ENCODE data around the gene SLC43A2. TPM values are rescaled to one million over a fixed set of nuclear protein-coding genes. Genes with fewer than 3 reads are reported as not detected.

SLC43A2 gene
- total RNA-seq, 4 donors from 2014 or later = 4.8 to 11.8 (median 10.6) TPM

GRCh38 chr17:1648963-1649843 is 20.6 kb upstream of the SLC43A2 start:
- Histone ChIP-seq H3K9me3 (no peaks in the 10 kb centered on the region), H3K27ac (peak overlapping the region; percentile 99), H3K36me3 (peaks cover 39% of the 10 kb centered on the region), H3K4me3 (peak overlapping the region; percentile 77), H3K27me3 (no peaks in the 10 kb centered on the region), H3K4me1 (peaks cover 46% of the 10 kb centered on the region)
- TF ChIP-seq CTCF (IDR thresholded peaks at IDR 0.05) = peak in 1 of 2 donors; percentile 100
- no peak for TF ChIP-seq EP300 (IDR thresholded peaks at IDR 0.05)
- peak in 2 of 3 donors; percentile 63 to 82 for TF ChIP-seq POLR2AphosphoS5 (IDR thresholded peaks at IDR 0.05)
- peak; percentile 18 to 60 for TF ChIP-seq POLR2A (IDR thresholded peaks at IDR 0.05)
- WGBS = 0% methylated on average over 12 of the region's 100 CpGs
- DNase-seq (ENCODE audit: low spot score in 2 of 2) = peak; percentile 95 to 96

GRCh38 chr17:1648173-1648962 is 19.7 kb upstream of the SLC43A2 start:
- H3K27ac ChIP-seq = peak overlapping the region; percentile 99
- H3K4me1 ChIP-seq = peaks cover 55% of the 10 kb centered on the region
- no peaks in the 10 kb centered on the region for H3K27me3 ChIP-seq
- H3K36me3 ChIP-seq = peaks cover 30% of the 10 kb centered on the region
- peak overlapping the region; percentile 77 for H3K4me3 ChIP-seq
- H3K9me3 ChIP-seq = no peaks in the 10 kb centered on the region
- DNase-seq (ENCODE audit: low spot score in 2 of 2) = peak in 1 of 2 donors; percentile 95
- WGBS = 5% methylated on average over 28 of the region's 54 CpGs
- TF ChIP-seq POLR2A (IDR thresholded peaks at IDR 0.05) (no peak), EP300 (IDR thresholded peaks at IDR 0.05) (no peak), CTCF (IDR thresholded peaks at IDR 0.05) (peak in 1 of 2 donors; percentile 80), POLR2AphosphoS5 (IDR thresholded peaks at IDR 0.05) (peak in 1 of 3 donors; percentile 44)

GRCh38 chr17:1647802-1648171 is 19.2 kb upstream of the SLC43A2 start:
- H3K36me3 ChIP-seq = peaks cover 24% of the 10 kb centered on the region
- WGBS = 65% methylated on average over 6 of the region's 11 CpGs
- DNase-seq (ENCODE audit: low spot score in 2 of 2) = no peak
- no peaks in the 10 kb centered on the region for H3K27me3 ChIP-seq
- TF ChIP-seq CTCF (IDR thresholded peaks at IDR 0.05) = no peak
- no peak for TF ChIP-seq POLR2A (IDR thresholded peaks at IDR 0.05)
- TF ChIP-seq EP300 (IDR thresholded peaks at IDR 0.05) = no peak
- TF ChIP-seq POLR2AphosphoS5 (IDR thresholded peaks at IDR 0.05) = no peak
- peaks cover 56% of the 10 kb centered on the region for H3K4me1 ChIP-seq
- H3K9me3 ChIP-seq = no peaks in the 10 kb centered on the region
- no peak overlapping the region for H3K27ac ChIP-seq
- H3K4me3 ChIP-seq = peak overlapping the region; percentile 77

GRCh38 chr17:1646199-1646875 is 17.7 kb upstream of the SLC43A2 start:
- no peaks in the 10 kb centered on the region for H3K27me3 ChIP-seq
- H3K9me3 ChIP-seq = no peaks in the 10 kb centered on the region
- TF ChIP-seq EP300 (IDR thresholded peaks at IDR 0.05) = no peak
- TF ChIP-seq POLR2A (IDR thresholded peaks at IDR 0.05) = no peak
- TF ChIP-seq POLR2AphosphoS5 (IDR thresholded peaks at IDR 0.05) = no peak
- TF ChIP-seq CTCF (IDR thresholded peaks at IDR 0.05) = no peak
- H3K4me1 ChIP-seq = peaks cover 56% of the 10 kb centered on the region
- H3K4me3 ChIP-seq = no peak overlapping the region
- no peak for DNase-seq (ENCODE audit: low spot score in 2 of 2)
- H3K36me3 ChIP-seq = peaks cover 10% of the 10 kb centered on the region
- H3K27ac ChIP-seq = no peak overlapping the region
- WGBS = 74% methylated on average over 5 of the region's 13 CpGs

Measured in suprapubic skin (tissue), 4 donors.